CD14-positive monocyte (primary cell): ENCODE measurements around the gene C20orf204. TPM values are rescaled to one million over a fixed set of nuclear protein-coding genes. Genes with fewer than 3 reads are reported as not detected.
A peak's percentile ranks its signal among the peaks of the same experiment; 100 is the strongest.

Source experiments
- DNase-seq, 3 donors: peaks; one replicate each; pipeline ENCODE4 v3.0.0-alpha.2; 2011 to 2022
- H2AFZ ChIP-seq: 2 replicates; pipeline ENCODE4 v1.6.0; 2012; ENCODE audit warnings: mild to moderate bottlenecking, low read depth, low read length, inconsistent platforms; ENCODE audit not compliant: insufficient read depth, poor library complexity, severe bottlenecking
- H3K27ac ChIP-seq, 2 donors: 1 replicate in 1 of 2; 2 replicates in 1 of 2; pipeline ENCODE4 v1.5.1; 2012 to 2013; ENCODE audit warnings: low read length in 2 of 2, control low read depth in 1 of 2, inconsistent platforms in 1 of 2, low read depth in 1 of 2, mild to moderate bottlenecking in 1 of 2
- H3K27me3 ChIP-seq, 2 donors: one replicate each; pipeline versions ENCODE4 v1.6.0 to v1.6.1; 2011 to 2013; ENCODE audit warnings: low read length in 2 of 2; ENCODE audit not compliant: control insufficient read depth in 2 of 2, insufficient read depth in 2 of 2
- H3K36me3 ChIP-seq, 2 donors: replicated peaks in 1 of 2; 1 replicate in 1 of 2; 2 replicates in 1 of 2; pipeline versions ENCODE4 v1.5.1 to v1.6.1; 2012 to 2013; ENCODE audit warnings: low read length in 2 of 2, control low read depth in 1 of 2, inconsistent platforms in 1 of 2, mild to moderate bottlenecking in 1 of 2; ENCODE audit not compliant: insufficient read depth in 2 of 2, control insufficient read depth in 1 of 2
- H3K4me1 ChIP-seq, 2 donors: 1 replicate in 1 of 2; 2 replicates in 1 of 2; pipeline versions ENCODE4 v1.5.1 to v1.6.1; 2012 to 2013; ENCODE audit warnings: low read length in 2 of 2, control low read depth in 1 of 2, inconsistent platforms in 1 of 2, mild to moderate bottlenecking in 1 of 2, moderate library complexity in 1 of 2; ENCODE audit not compliant: insufficient read depth in 2 of 2, control insufficient read depth in 1 of 2
- H3K4me2 ChIP-seq: replicated peaks from 2 replicates; pipeline ENCODE3; 2012; ENCODE audit warnings: low read length, moderate library complexity, mild to moderate bottlenecking; ENCODE audit not compliant: poor library complexity, severe bottlenecking; ENCODE audit errors: extremely low read depth
- H3K4me3 ChIP-seq, 3 experiments: fragments of 200-600 bp in 1 of 3; sonication (generic) in 1 of 3; replicated peaks in 1 of 3; 1 replicate in 2 of 3; 2 replicates in 1 of 3; pipeline ENCODE4 v1.5.1; 2011 to 2013; ENCODE audit warnings: low read length in 3 of 3, mild to moderate bottlenecking in 3 of 3, control low read depth in 2 of 3, low read depth in 2 of 3, inconsistent platforms in 1 of 3, moderate library complexity in 1 of 3
- H3K79me2 ChIP-seq: 2 replicates; pipeline ENCODE4 v1.6.0; 2012; ENCODE audit warnings: mild to moderate bottlenecking, control low read depth, inconsistent platforms, low read length, moderate library complexity; ENCODE audit not compliant: insufficient read depth
- H3K9ac ChIP-seq: 2 replicates; pipeline ENCODE4 v1.6.0; 2017; ENCODE audit warnings: low read length, mild to moderate bottlenecking; ENCODE audit not compliant: insufficient read depth, poor library complexity, severe bottlenecking
- H3K9me3 ChIP-seq, 2 donors: replicated peaks in 1 of 2; 1 replicate in 1 of 2; 2 replicates in 1 of 2; pipeline versions ENCODE4 v1.5.1 to v1.6.1; 2012 to 2013; ENCODE audit warnings: low read length in 2 of 2, control low read depth in 1 of 2; ENCODE audit not compliant: control insufficient read depth in 1 of 2, insufficient read depth in 1 of 2
- H4K20me1 ChIP-seq: 2 replicates; pipeline ENCODE4 v1.6.0; 2012; ENCODE audit warnings: mild to moderate bottlenecking, low read length, control low read depth, moderate library complexity; ENCODE audit not compliant: insufficient read depth
- H3K27ac Mint-ChIP-seq, 7 donors: one replicate each; pipeline ENCODE4 v1.8.0; 2020; ENCODE audit warnings: mild to moderate bottlenecking in 7 of 7, mixed read lengths in 7 of 7, moderate library complexity in 6 of 7, inconsistent platforms in 2 of 7
- H3K27me3 Mint-ChIP-seq, 3 donors: one replicate each; pipeline ENCODE4 v1.8.0; 2021 to 2022; ENCODE audit warnings: low read depth in 3 of 3, mild to moderate bottlenecking in 3 of 3, mixed read lengths in 3 of 3, moderate library complexity in 3 of 3, inconsistent platforms in 1 of 3
- H3K36me3 Mint-ChIP-seq, 2 donors: one replicate each; pipeline ENCODE4 v1.8.0; 2020; ENCODE audit warnings: mixed read lengths in 2 of 2, inconsistent platforms in 1 of 2, mild to moderate bottlenecking in 1 of 2
- H3K4me1 Mint-ChIP-seq: one replicate; pipeline ENCODE4 v1.8.0; 2020; ENCODE audit warnings: mild to moderate bottlenecking, mixed read lengths
- H3K4me3 Mint-ChIP-seq, 2 donors: one replicate each; pipeline ENCODE4 v1.8.0; 2020; ENCODE audit warnings: mild to moderate bottlenecking in 2 of 2, mixed read lengths in 2 of 2, moderate library complexity in 1 of 2
- H3K9me3 Mint-ChIP-seq, 7 donors: one replicate each; pipeline ENCODE4 v1.8.0; 2020 to 2022; ENCODE audit warnings: mixed read lengths in 7 of 7, mild to moderate bottlenecking in 6 of 7, moderate library complexity in 6 of 7, inconsistent platforms in 2 of 7
- CTCF ChIP-seq: fragments of 200-600 bp; IDR thresholded peaks from one replicate; pipeline ENCODE4 v1.8.0; 2022; ENCODE audit warnings: antibody characterized with exemption, mild to moderate bottlenecking
- WGBS: methylation state at CpG from one replicate; pipeline ENCODE4 v1.1.5; 2013; ENCODE audit warnings: missing lambda C conversion rate; ENCODE audit not compliant: insufficient coverage; 5-methylcytosine and 5-hydroxymethylcytosine counted together
- intact Hi-C, 2 donors: fragments of 100-400 bp; cut with micrococcal nuclease; formaldehyde crosslinking; loops; one replicate each; pipeline versions ENCODE4 v1.15.0 to v1.15.1; 2023
- polyA minus RNA-seq: library from RNA; depleted of rRNA, polyadenylated mRNA; stranded (reverse); fragments of >200 nt; gene quantifications from 2 replicates; pipeline ENCODE4 v1.2.3, GENCODE V29; 2012
- polyA plus RNA-seq, 3 donors: library from polyadenylated mRNA; depleted of rRNA in 1 of 3; unstranded in 2 of 3; stranded (reverse) in 1 of 3; fragments of 300-500 nt in 2 of 3; fragments of >200 nt in 1 of 3; fragmentation: Illumina TruSeq in 2 of 3; gene quantifications; 1 replicate in 2 of 3; 2 replicates in 1 of 3; pipeline ENCODE4 v1.2.3, GENCODE V29; 2012 to 2021
- total RNA-seq, 12 experiments: library from RNA in 1 of 12; stranded (reverse) in 1 of 12; fragments of 120-200 nt in 1 of 12; gene quantifications; one replicate each; pipeline ENCODE4 v1.2.4 and lab custom pipeline; 2013 to 2026; ENCODE audit warnings: mixed read lengths in 6 of 12, inconsistent platforms in 1 of 12

The C20orf204 gene
- 0.21 TPM for total RNA-seq (2013)
- polyA plus RNA-seq (under 1 TPM in 1 of 3 donors, not detected in 2; 0.20 TPM), polyA minus RNA-seq (1.1 and 1.4 TPM in 2 replicates), total RNA-seq (lab: John Stamatoyannopoulos, UW) (0.30 to 2.0 (median 0.84) reads per million in 11 experiments)

GRCh38 chr20:64035933-64036345 lies at the start of gene C20orf204:
Gene C20orf204 (plus strand): TSS chr20:64036182. CDS start chr20:64036324, 142 bp downstream.
- intact Hi-C loops = no loop called here
- Histone ChIP-seq H3K9ac (no peak within 1 kb of the TSS), H3K4me1 (peaks cover 11 to 24% of the 10 kb centered on the region in 2 donors), H3K9me3 (no peaks in the 10 kb centered on the region), H4K20me1 (no peaks in the 10 kb centered on the region), H3K4me3 (no peak within 1 kb of the TSS), H3K79me2 (no peaks in the 10 kb centered on the region), H3K36me3 (peaks cover 24 to 45% of the 10 kb centered on the region in 2 donors), H2AFZ (no peak within 1 kb of the TSS), H3K4me2 (no peak within 1 kb of the TSS), H3K27ac (no peak within 1 kb of the TSS), H3K27me3 (peaks cover 12 to 43% of the 10 kb centered on the region in 2 donors)
- peaks cover 0 to 4% (median 2%) of the 10 kb centered on the region in 7 donors for H3K9me3 Mint-ChIP-seq
- no peak for DNase-seq
- TF ChIP-seq CTCF = no peak
- H3K4me3 Mint-ChIP-seq = peak within 1 kb of the TSS in 1 of 2 donors; percentile 35
- H3K4me1 Mint-ChIP-seq = peaks cover 8% of the 10 kb centered on the region
- H3K27ac Mint-ChIP-seq = no peak within 1 kb of the TSS
- peaks cover 34 to 41% of the 10 kb centered on the region in 2 donors for H3K36me3 Mint-ChIP-seq
- WGBS = 92% methylated on average over 4 of the region's 10 CpGs
- H3K27me3 Mint-ChIP-seq = peaks cover 40 to 51% (median 43%) of the 10 kb centered on the region in 3 donors

- Histone ChIP-seq H2AFZ (no peak overlapping the region), H3K27me3 (no peaks in the 10 kb centered on the region), H3K9me3 (no peaks in the 10 kb centered on the region), H3K4me2 (no peak overlapping the region), H3K27ac (no peak overlapping the region), H3K79me2 (no peaks in the 10 kb centered on the region), H3K4me3 (no peak overlapping the region), H3K9ac (no peak overlapping the region), H3K4me1 (no peaks in the 10 kb centered on the region), H4K20me1 (peaks cover 22% of the 10 kb centered on the region), H3K36me3 (peaks cover 80 to 98% of the 10 kb centered on the region in 2 donors)
- Mint-ChIP-seq H3K4me1 (no peaks in the 10 kb centered on the region), H3K4me3 (no peak overlapping the region), H3K9me3 (no peaks in the 10 kb centered on the region), H3K27ac (no peak overlapping the region), H3K36me3 (peaks cover 78 to 99% of the 10 kb centered on the region in 2 donors), H3K27me3 (no peaks in the 10 kb centered on the region)
- DNase-seq = no peak
- TF ChIP-seq CTCF = no peak
- 97% methylated on average over 10 of the region's 12 CpGs for WGBS
- intact Hi-C loops = no loop called here
Observed at GRCh38 chr20:64000906-64001305, 35.1 kb upstream of the C20orf204 start.
